Tibial nerve (tissue), 3 donors: ENCODE results near the gene DLK2.

Experiments used
- CTCF ChIP-seq, 5 experiments: fragments of 200-600 bp in 3 of 5; fragments of 450-650 bp in 2 of 5; sonication (generic) in 3 of 5; IDR thresholded peaks; one replicate each; pipeline ENCODE4 v1.5.1; 2016 to 2019; ENCODE audit warnings: antibody characterized with exemption in 5 of 5, mild to moderate bottlenecking in 3 of 5, moderate library complexity in 2 of 5
- POLR2A ChIP-seq, 2 donors: fragments of 450-650 bp; IDR thresholded peaks; one replicate each; pipeline ENCODE4 v1.6.1; 2017; ENCODE audit warnings: antibody characterized with exemption in 2 of 2, mild to moderate bottlenecking in 2 of 2, moderate library complexity in 2 of 2

- TF ChIP-seq CTCF (IDR thresholded peaks at IDR 0.05) = no peak
- no peak for TF ChIP-seq POLR2A (IDR thresholded peaks at IDR 0.05)
Observed at GRCh38 chr6:43428874-43429273, 26.5 kb downstream of the DLK2 start.
